Measurements from ENCODE around the gene SRMS. TPM values are rescaled to one million over a fixed set of nuclear protein-coding genes. Genes with fewer than 3 reads are reported as not detected.

Gene SRMS
- total RNA-seq, 2 donors from 2014 or later, result not detected

- DNase-seq, result peak; percentile 69 to 82 (median 74)
- peak; percentile 68 for ATAC-seq
- H3K4me3 Mint-ChIP-seq, result peak overlapping the region; percentile 74
- H3K4me1 Mint-ChIP-seq, result peaks cover 2% of the 10 kb centered on the region
- H3K9me3 ChIP-seq (ENCODE audit: control insufficient read depth, low read length, poor library complexity, severe bottlenecking), result no peaks in the 10 kb centered on the region
- H3K27me3 Mint-ChIP-seq, result peaks cover 12% of the 10 kb centered on the region
- H3K36me3 Mint-ChIP-seq (ENCODE audit: low read depth), result peaks cover 2% of the 10 kb centered on the region
- no peak overlapping the region for H3K27ac Mint-ChIP-seq
Observed at GRCh38 chr20:63495741-63496595, 51.6 kb downstream of the SRMS start.

- Mint-ChIP-seq H3K27me3 (peaks cover 12% of the 10 kb centered on the region), H3K4me3 (no peak overlapping the region), H3K27ac (no peak overlapping the region), H3K36me3 (ENCODE audit: low read depth) (peaks cover 2% of the 10 kb centered on the region), H3K4me1 (peaks cover 2% of the 10 kb centered on the region)
- DNase-seq (no peak), ATAC-seq (no peak)
- H3K9me3 ChIP-seq (ENCODE audit: control insufficient read depth, low read length, poor library complexity, severe bottlenecking), result no peaks in the 10 kb centered on the region
Observed at GRCh38 chr20:63495167-63495720, 52.3 kb downstream of the SRMS start.

DNA sequence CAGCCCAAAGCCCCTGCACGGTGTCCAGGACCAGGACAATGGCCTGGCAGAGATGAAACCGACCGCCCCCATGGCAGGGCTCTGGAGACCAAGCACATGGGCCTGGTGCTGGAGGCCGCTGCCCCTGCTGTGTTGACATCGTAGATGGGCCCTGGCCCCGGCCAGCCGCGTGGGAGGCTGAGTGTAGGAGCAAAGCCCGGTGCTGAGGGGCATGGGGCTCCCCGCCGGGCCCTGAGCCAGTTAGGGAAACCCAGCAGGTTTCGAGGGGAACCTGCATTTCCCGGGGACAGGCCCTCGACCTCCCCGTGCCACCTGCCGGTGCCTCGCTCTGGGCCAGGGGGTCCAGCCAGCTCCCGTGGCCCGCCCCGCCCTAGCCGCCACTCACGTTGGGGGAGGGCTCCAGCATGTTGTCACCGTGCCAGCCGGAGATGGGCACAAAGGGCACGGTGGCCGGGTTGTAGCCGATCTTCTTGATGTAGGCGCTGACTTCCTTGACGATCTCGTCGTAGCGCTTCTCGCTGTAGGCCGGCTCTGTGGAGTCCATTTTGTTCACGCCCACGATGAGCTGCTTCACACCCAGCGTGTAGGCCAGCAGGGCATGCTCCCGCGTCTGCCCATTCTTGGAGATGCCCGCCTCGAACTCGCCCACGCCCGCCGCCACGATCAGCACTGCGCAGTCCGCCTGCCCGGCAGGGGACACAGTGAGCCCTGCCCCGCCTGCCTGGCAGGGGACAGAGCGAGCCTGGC is 53.0 kb downstream of the SRMS start:
- ATAC-seq (no peak), DNase-seq (no peak)
- no peak overlapping the region for H3K4me3 Mint-ChIP-seq
- H3K36me3 Mint-ChIP-seq (ENCODE audit: low read depth), result peaks cover 2% of the 10 kb centered on the region
- H3K27ac Mint-ChIP-seq, result no peak overlapping the region
- H3K9me3 ChIP-seq (ENCODE audit: control insufficient read depth, low read length, poor library complexity, severe bottlenecking), result no peaks in the 10 kb centered on the region
- peaks cover 2% of the 10 kb centered on the region for H3K4me1 Mint-ChIP-seq
- H3K27me3 Mint-ChIP-seq, result peaks cover 12% of the 10 kb centered on the region

DNA sequence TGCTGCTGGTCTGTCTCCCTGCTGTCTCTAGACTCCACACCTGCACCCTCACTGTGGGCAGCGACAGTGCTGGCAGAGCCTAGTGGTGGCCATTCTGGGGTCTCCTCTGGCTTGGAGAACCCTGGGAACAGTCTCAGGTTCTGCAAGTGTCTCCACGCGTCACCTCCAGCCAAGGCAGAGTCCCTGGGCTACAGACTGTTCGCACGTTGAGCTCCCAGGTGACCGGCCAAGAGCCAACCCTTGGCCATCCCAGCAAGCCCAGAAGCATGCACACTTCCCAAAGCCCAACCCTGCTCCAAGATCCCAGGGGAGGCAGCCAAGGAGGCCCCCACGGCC is 53.5 kb downstream of the SRMS start:
- DNase-seq (no peak), ATAC-seq (no peak)
- Mint-ChIP-seq H3K4me3 (no peak overlapping the region), H3K36me3 (ENCODE audit: low read depth) (peaks cover 2% of the 10 kb centered on the region), H3K27me3 (peaks cover 16% of the 10 kb centered on the region), H3K27ac (no peak overlapping the region), H3K4me1 (peaks cover 2% of the 10 kb centered on the region)
- no peaks in the 10 kb centered on the region for H3K9me3 ChIP-seq (ENCODE audit: control insufficient read depth, low read length, poor library complexity, severe bottlenecking)

- Mint-ChIP-seq H3K27ac (no peak overlapping the region), H3K4me3 (no peak overlapping the region), H3K4me1 (peaks cover 2% of the 10 kb centered on the region), H3K27me3 (peaks cover 16% of the 10 kb centered on the region), H3K36me3 (ENCODE audit: low read depth) (peaks cover 2% of the 10 kb centered on the region)
- no peaks in the 10 kb centered on the region for H3K9me3 ChIP-seq (ENCODE audit: control insufficient read depth, low read length, poor library complexity, severe bottlenecking)
- DNase-seq (no peak), ATAC-seq (no peak)
Observed at GRCh38 chr20:63493563-63494020, 54.0 kb downstream of the SRMS start.

DNA sequence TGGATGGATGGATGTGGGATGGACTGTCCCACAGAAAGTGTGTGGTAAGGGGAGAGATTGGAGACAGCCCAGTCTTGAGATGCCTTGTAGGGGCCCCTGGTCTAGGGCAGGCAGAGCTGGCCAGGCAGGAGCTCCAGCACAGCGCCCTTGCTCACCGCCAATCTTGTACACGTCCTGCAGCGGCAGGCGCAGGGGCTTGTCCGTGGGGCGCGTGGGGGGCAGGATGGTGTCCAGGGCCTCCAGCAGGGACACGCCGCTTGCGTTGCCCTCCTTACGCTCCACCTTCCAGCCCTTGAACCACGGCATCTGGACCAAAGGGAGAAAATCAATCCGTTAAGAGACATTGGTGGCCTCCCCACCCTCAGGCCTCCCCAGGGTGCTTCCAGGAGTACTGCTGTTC is 54.6 kb downstream of the SRMS start:
- Mint-ChIP-seq H3K4me3 (no peak overlapping the region), H3K4me1 (peaks cover 2% of the 10 kb centered on the region), H3K36me3 (ENCODE audit: low read depth) (peaks cover 2% of the 10 kb centered on the region), H3K27ac (no peak overlapping the region), H3K27me3 (peaks cover 16% of the 10 kb centered on the region)
- DNase-seq, result no peak
- H3K9me3 ChIP-seq (ENCODE audit: control insufficient read depth, low read length, poor library complexity, severe bottlenecking), result no peaks in the 10 kb centered on the region
- no peak for ATAC-seq

- no peaks in the 10 kb centered on the region for H3K9me3 ChIP-seq (ENCODE audit: control insufficient read depth, low read length, poor library complexity, severe bottlenecking)
- no peak overlapping the region for H3K4me3 Mint-ChIP-seq
- peaks cover 2% of the 10 kb centered on the region for H3K4me1 Mint-ChIP-seq
- peaks cover 2% of the 10 kb centered on the region for H3K36me3 Mint-ChIP-seq (ENCODE audit: low read depth)
- peaks cover 12% of the 10 kb centered on the region for H3K27me3 Mint-ChIP-seq
- no peak for ATAC-seq
- no peak overlapping the region for H3K27ac Mint-ChIP-seq
- DNase-seq, result no peak
Observed at GRCh38 chr20:63492518-63492917, 55.0 kb downstream of the SRMS start.

DNA sequence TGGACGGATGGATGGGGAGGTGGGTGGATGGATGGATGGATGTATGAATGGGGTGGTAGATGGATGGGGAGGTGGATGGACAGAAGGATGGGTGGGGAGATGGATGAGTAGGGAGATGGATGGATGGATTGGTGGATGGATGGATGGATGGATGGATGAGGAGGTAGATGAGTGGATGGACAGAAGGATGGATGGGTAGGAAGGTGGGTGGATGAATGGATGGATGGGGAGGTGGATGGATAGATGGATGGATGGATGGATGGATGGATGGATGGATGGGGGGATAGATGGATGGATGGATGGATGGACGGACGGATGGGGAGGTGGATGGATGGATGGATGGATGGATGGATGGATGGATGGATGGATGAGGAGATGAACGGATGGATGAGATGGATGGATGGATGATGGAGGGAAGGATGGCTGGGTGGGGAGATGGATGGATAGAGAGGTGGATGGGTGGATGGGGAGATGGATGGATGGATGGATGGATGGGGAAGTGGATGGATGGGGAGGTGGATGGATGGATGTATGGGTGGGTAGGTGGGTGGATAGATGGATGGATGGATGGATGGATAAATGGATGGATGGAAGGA is 55.8 kb downstream of the SRMS start:
- H3K9me3 ChIP-seq (ENCODE audit: control insufficient read depth, low read length, poor library complexity, severe bottlenecking), result no peaks in the 10 kb centered on the region
- H3K36me3 Mint-ChIP-seq (ENCODE audit: low read depth), result peaks cover 2% of the 10 kb centered on the region
- peaks cover 6% of the 10 kb centered on the region for H3K27me3 Mint-ChIP-seq
- peaks cover 2% of the 10 kb centered on the region for H3K4me1 Mint-ChIP-seq
- no peak for ATAC-seq
- H3K4me3 Mint-ChIP-seq, result no peak overlapping the region
- no peak overlapping the region for H3K27ac Mint-ChIP-seq
- DNase-seq, result no peak

DNA sequence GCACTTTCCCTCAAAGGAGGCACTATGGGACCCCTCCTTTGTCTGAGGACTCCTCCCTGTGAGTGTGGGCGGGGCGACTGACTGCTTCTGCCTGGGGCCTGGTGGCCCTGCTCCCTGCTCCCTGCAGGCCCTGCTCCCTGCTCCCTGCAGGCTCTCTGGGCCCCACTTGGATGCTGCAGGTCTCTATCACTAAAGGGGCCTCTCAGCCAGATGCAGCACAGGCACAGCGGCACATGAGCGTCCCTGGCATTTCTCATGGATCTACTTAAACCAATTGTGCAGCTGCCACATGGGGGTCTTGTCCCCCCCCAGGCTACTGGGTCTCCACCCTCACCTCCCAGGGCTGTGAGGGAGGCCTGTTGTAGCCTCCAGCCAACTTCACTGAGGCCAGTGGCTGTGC is 56.5 kb downstream of the SRMS start:
- Mint-ChIP-seq H3K4me3 (no peak overlapping the region), H3K27me3 (peaks cover 8% of the 10 kb centered on the region), H3K27ac (no peak overlapping the region), H3K4me1 (no peaks in the 10 kb centered on the region), H3K36me3 (ENCODE audit: low read depth) (peaks cover 2% of the 10 kb centered on the region)
- ATAC-seq (no peak), DNase-seq (no peak)
- no peaks in the 10 kb centered on the region for H3K9me3 ChIP-seq (ENCODE audit: control insufficient read depth, low read length, poor library complexity, severe bottlenecking)

Other genes with a start within 250 kb of the SRMS start
- gene CHRNA4, start 186.4 kb downstream of the SRMS start, total RNA-seq, result not detected
- not detected for gene KCNQ2, start 75.1 kb downstream of the SRMS start, total RNA-seq
- gene EEF1A2, start 48.7 kb downstream of the SRMS start, total RNA-seq, result under 1 TPM; 0.47 to 0.99 TPM
- 100 to 1,000 TPM; 149 to 271 TPM for gene PPDPF, start 27.0 kb downstream of the SRMS start, total RNA-seq
- under 1 TPM; 0.50 to 0.80 TPM for gene PTK6, start 10.4 kb downstream of the SRMS start, total RNA-seq
- under 1 TPM; 0.44 to 0.99 TPM for gene FNDC11, start 6.4 kb upstream of the SRMS start, total RNA-seq
- gene HELZ2, start 26.5 kb upstream of the SRMS start, total RNA-seq, result 10 to 100 TPM; 48.0 to 54.8 TPM
- gene GMEB2, start 79.4 kb upstream of the SRMS start, total RNA-seq, result 10 to 100 TPM; 17.3 to 21.0 TPM
- gene STMN3, start 105.7 kb upstream of the SRMS start, total RNA-seq, result 10 to 100 TPM; 51.0 to 67.4 TPM
- gene RTEL1, start 110.6 kb upstream of the SRMS start, total RNA-seq, result 10 to 100 TPM; 30.7 to 35.0 TPM
- not detected for gene TNFRSF6B, start 148.9 kb upstream of the SRMS start, total RNA-seq
- gene ARFRP1, start 160.2 kb upstream of the SRMS start, total RNA-seq, result 10 to 100 TPM; 44.0 to 53.2 TPM
- 10 to 100 TPM; 35.0 to 39.8 TPM for gene ZGPAT, start 160.3 kb upstream of the SRMS start, total RNA-seq
- gene LIME1, start 188.9 kb upstream of the SRMS start, total RNA-seq, result 100 to 1,000 TPM; 156 to 179 TPM
- gene SLC2A4RG, start 192.0 kb upstream of the SRMS start, total RNA-seq, result 100 to 1,000 TPM in 1 of 2 donors, 10 to 100 TPM in 1; 98.1 to 103 TPM

Measured in T-helper 17 cell (primary cell).